HEK293 (cell line): ENCODE results near the gene PCYOX1L.

Source experiments
- CTCF ChIA-PET: fragments of 350-600 bp; formaldehyde crosslinking; extraction: SDS; loops from one replicate; lab custom pipeline; 2021; ENCODE audit warnings: antibody characterized with exemption; lab: Yijun Ruan, JAX
- POLR2A ChIA-PET: fragments of 300-600 bp; formaldehyde crosslinking; extraction: SDS; loops from one replicate; lab custom pipeline; 2020; ENCODE audit warnings: antibody characterized with exemption, inconsistent platforms; lab: Yijun Ruan, JAX
- H3K27ac ChIP-seq: fragments of 200-500 bp; sonication (Bioruptor generic); 2 replicates; pipeline ENCODE4 v1.5.1; 2014; ENCODE audit warnings: low read depth, low read length, control low read depth, inconsistent platforms; ENCODE audit errors: extremely low read depth
- H3K36me3 ChIP-seq, 2 experiments: fragments of 200-500 bp in 1 of 2; sonication (Bioruptor generic) in 1 of 2; 1 replicate in 1 of 2; 2 replicates in 1 of 2; pipeline ENCODE4 v1.5.1; 2014 to 2017; ENCODE audit warnings: inconsistent platforms in 2 of 2, low read length in 2 of 2; ENCODE audit not compliant: control insufficient read depth in 2 of 2, insufficient read depth in 1 of 2
- H3K4me1 ChIP-seq: fragments of 200-500 bp; sonication (Bioruptor generic); 2 replicates; pipeline ENCODE4 v1.5.1; 2014; ENCODE audit warnings: mild to moderate bottlenecking, low read length, inconsistent platforms; ENCODE audit not compliant: control insufficient read depth, insufficient read depth
- H3K4me3 ChIP-seq: 2 replicates; pipeline ENCODE4 v1.5.1; 2011; ENCODE audit warnings: low read depth, mild to moderate bottlenecking, control low read depth, low read length, moderate library complexity
- H3K9me3 ChIP-seq: fragments of 200-500 bp; sonication (Bioruptor generic); 2 replicates; pipeline ENCODE4 v1.5.1; 2014; ENCODE audit warnings: low read depth, low read length, inconsistent platforms; ENCODE audit not compliant: control insufficient read depth, insufficient read depth
- GLI4 ChIP-seq: fragments of 450-650 bp; formaldehyde crosslinking; IDR thresholded peaks from 2 replicates; pipeline ENCODE4 v1.5.1; 2016; ENCODE audit warnings: missing biosample characterization, missing genetic modification characterization
- GLIS2 ChIP-seq: fragments of 450-650 bp; formaldehyde crosslinking; IDR thresholded peaks from 2 replicates; pipeline ENCODE4 v1.5.1; 2016; ENCODE audit warnings: missing biosample characterization, missing genetic modification characterization
- KLF8 ChIP-seq: fragments of 450-650 bp; formaldehyde crosslinking; IDR thresholded peaks from 2 replicates; pipeline ENCODE4 v1.5.1; 2016; ENCODE audit warnings: missing biosample characterization, missing genetic modification characterization
- ZBTB17 ChIP-seq: fragments of 450-650 bp; formaldehyde crosslinking; IDR thresholded peaks from 2 replicates; pipeline ENCODE4 v1.5.1; 2016; ENCODE audit warnings: missing biosample characterization, missing genetic modification characterization
- ZIC2 ChIP-seq: fragments of 450-650 bp; formaldehyde crosslinking; IDR thresholded peaks from 2 replicates; pipeline ENCODE4 v1.5.1; 2016; ENCODE audit warnings: missing biosample characterization, missing genetic modification characterization
- ZNF10 ChIP-seq: fragments of 450-650 bp; formaldehyde crosslinking; IDR thresholded peaks from 2 replicates; pipeline ENCODE4 v1.5.1; 2017; ENCODE audit warnings: missing biosample characterization, missing genetic modification characterization
- ZNF132 ChIP-seq: fragments of 450-650 bp; formaldehyde crosslinking; IDR thresholded peaks from 2 replicates; pipeline ENCODE4 v1.5.1; 2017; ENCODE audit warnings: missing biosample characterization, missing genetic modification characterization, borderline replicate concordance
- ZNF394 ChIP-seq: fragments of 450-650 bp; formaldehyde crosslinking; IDR thresholded peaks from 2 replicates; pipeline ENCODE4 v1.5.1; 2016; ENCODE audit warnings: missing biosample characterization, missing genetic modification characterization, mild to moderate bottlenecking, moderate library complexity, borderline replicate concordance
- ZNF426 ChIP-seq: fragments of 450-650 bp; formaldehyde crosslinking; IDR thresholded peaks from 2 replicates; pipeline ENCODE4 v1.5.1; 2017; ENCODE audit warnings: missing biosample characterization, missing genetic modification characterization, mild to moderate bottlenecking, inconsistent platforms, moderate library complexity
- ZNF529 ChIP-seq: fragments of 450-650 bp; formaldehyde crosslinking; IDR thresholded peaks from 2 replicates; pipeline ENCODE4 v1.5.1; 2017; ENCODE audit warnings: missing genetic modification characterization, missing biosample characterization; ENCODE audit not compliant: insufficient replicate concordance
- ZNF585B ChIP-seq: fragments of 450-650 bp; formaldehyde crosslinking; IDR thresholded peaks from 2 replicates; pipeline ENCODE4 v1.5.1; 2016; ENCODE audit warnings: missing biosample characterization, missing genetic modification characterization
- ZNF600 ChIP-seq: fragments of 450-650 bp; formaldehyde crosslinking; IDR thresholded peaks from 2 replicates; pipeline ENCODE4 v1.5.1; 2016; ENCODE audit warnings: missing biosample characterization, missing genetic modification characterization
- ZNF610 ChIP-seq: fragments of 450-650 bp; formaldehyde crosslinking; IDR thresholded peaks from 2 replicates; pipeline ENCODE4 v1.5.1; 2016; ENCODE audit warnings: missing biosample characterization, missing genetic modification characterization, borderline replicate concordance
- ZNF629 ChIP-seq: fragments of 450-650 bp; formaldehyde crosslinking; IDR thresholded peaks from 2 replicates; pipeline ENCODE4 v1.5.1; 2017; ENCODE audit warnings: missing biosample characterization, missing genetic modification characterization
- ZNF660 ChIP-seq: fragments of 450-650 bp; IDR thresholded peaks from 2 replicates; pipeline ENCODE4 v1.5.1; 2018; ENCODE audit warnings: missing biosample characterization, mild to moderate bottlenecking, missing genetic modification characterization
- ZNF664 ChIP-seq: fragments of 450-650 bp; formaldehyde crosslinking; IDR thresholded peaks from 2 replicates; pipeline ENCODE4 v1.5.1; 2016; ENCODE audit warnings: missing biosample characterization, missing genetic modification characterization
- ZNF677 ChIP-seq: fragments of 450-650 bp; IDR thresholded peaks from 2 replicates; pipeline ENCODE4 v1.5.0; 2018; ENCODE audit warnings: missing biosample characterization, mild to moderate bottlenecking, missing genetic modification characterization, moderate library complexity
- TF ChIP-seq, protein P1 (sequence below): fragments of 450-650 bp; formaldehyde crosslinking; IDR thresholded peaks from 2 replicates; pipeline ENCODE4 v1.5.1; 2016; ENCODE audit warnings: missing biosample characterization, missing genetic modification characterization, low read depth
- TF ChIP-seq, protein P2 (sequence below): fragments of 450-650 bp; formaldehyde crosslinking; optimal IDR thresholded peaks from 2 replicates; pipeline ENCODE3; 2016; ENCODE audit warnings: missing biosample characterization, mild to moderate bottlenecking, missing genetic modification characterization
- TF ChIP-seq, protein P3 (sequence below): fragments of 450-650 bp; formaldehyde crosslinking; IDR thresholded peaks from 2 replicates; pipeline ENCODE4 v1.5.1; 2016; ENCODE audit warnings: missing biosample characterization, missing genetic modification characterization
- TF ChIP-seq, protein P4 (sequence below): fragments of 450-650 bp; formaldehyde crosslinking; IDR thresholded peaks from 2 replicates; pipeline ENCODE4 v1.5.1; 2016; ENCODE audit warnings: missing biosample characterization, missing genetic modification characterization

PCYOX1L gene

DNA sequence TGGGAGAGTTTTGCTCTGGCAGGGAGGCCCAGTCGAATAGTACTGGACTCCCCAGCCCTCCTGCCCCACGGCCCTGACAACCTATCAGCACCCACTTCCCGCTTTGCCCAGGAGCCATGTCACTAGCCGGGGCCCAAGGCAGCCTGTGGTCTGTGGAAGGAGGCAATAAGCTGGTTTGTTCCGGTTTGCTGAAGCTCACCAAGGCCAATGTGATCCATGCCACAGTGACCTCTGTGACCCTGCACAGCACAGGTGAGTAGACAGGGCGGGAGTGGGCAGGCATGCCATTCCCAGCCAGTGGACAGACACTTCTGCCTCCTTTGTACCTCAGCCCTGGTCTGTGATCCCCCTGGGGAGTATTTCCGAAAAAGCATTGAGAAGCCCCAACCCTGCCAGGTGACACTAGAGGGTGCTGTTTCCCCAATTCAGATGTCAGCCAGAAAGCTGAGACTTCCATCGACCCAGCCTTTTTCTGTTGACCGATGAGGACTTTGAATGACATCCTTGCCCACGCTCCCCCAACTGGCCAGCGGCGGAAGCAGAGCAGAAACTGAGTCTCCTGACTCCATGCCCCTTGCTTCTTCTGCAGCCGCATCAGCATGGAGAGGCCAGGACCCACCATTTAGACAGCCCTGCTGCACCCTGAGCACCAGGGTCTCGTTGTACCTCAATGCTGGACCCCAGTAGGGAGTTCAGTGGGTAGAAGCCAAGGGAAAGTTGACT lies 9.6 kb downstream of the PCYOX1L start (continued):
- TF ChIP-seq, protein P1, sequence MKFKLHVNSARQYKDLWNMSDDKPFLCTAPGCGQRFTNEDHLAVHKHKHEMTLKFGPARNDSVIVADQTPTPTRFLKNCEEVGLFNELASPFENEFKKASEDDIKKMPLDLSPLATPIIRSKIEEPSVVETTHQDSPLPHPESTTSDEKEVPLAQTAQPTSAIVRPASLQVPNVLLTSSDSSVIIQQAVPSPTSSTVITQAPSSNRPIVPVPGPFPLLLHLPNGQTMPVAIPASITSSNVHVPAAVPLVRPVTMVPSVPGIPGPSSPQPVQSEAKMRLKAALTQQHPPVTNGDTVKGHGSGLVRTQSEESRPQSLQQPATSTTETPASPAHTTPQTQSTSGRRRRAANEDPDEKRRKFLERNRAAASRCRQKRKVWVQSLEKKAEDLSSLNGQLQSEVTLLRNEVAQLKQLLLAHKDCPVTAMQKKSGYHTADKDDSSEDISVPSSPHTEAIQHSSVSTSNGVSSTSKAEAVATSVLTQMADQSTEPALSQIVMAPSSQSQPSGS (tag by site-specific recombination) = no peak
- no peak for TF ChIP-seq ZIC2
- TF ChIP-seq ZNF529 (tag by site-specific recombination) = no peak
- no peak for TF ChIP-seq KLF8 (tag by site-specific recombination)
- TF ChIP-seq ZNF664 = no peak
- no peak for TF ChIP-seq ZNF610 (tag by site-specific recombination)
- TF ChIP-seq ZNF585B = no peak
- peak; percentile 70 for TF ChIP-seq ZBTB17 (tag by site-specific recombination)
- no peak for TF ChIP-seq ZNF677
- no peak for TF ChIP-seq GLI4 (tag by site-specific recombination)
- no peak for TF ChIP-seq ZNF394 (tag by site-specific recombination)
- TF ChIP-seq ZNF660 (tag by site-specific recombination) = peak; percentile 54; the same call in 1 of the 2 replicates
- no peak for TF ChIP-seq ZNF10 (tag by site-specific recombination)
- TF ChIP-seq ZNF426 = no peak
- TF ChIP-seq, protein P2, sequence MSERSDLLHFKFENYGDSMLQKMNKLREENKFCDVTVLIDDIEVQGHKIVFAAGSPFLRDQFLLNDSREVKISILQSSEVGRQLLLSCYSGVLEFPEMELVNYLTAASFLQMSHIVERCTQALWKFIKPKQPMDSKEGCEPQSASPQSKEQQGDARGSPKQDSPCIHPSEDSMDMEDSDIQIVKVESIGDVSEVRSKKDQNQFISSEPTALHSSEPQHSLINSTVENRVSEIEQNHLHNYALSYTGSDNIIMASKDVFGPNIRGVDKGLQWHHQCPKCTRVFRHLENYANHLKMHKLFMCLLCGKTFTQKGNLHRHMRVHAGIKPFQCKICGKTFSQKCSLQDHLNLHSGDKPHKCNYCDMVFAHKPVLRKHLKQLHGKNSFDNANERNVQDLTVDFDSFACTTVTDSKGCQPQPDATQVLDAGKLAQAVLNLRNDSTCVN (tag by site-specific recombination) = no peak
- no peak for TF ChIP-seq GLIS2 (tag by site-specific recombination)
- TF ChIP-seq, protein P3, sequence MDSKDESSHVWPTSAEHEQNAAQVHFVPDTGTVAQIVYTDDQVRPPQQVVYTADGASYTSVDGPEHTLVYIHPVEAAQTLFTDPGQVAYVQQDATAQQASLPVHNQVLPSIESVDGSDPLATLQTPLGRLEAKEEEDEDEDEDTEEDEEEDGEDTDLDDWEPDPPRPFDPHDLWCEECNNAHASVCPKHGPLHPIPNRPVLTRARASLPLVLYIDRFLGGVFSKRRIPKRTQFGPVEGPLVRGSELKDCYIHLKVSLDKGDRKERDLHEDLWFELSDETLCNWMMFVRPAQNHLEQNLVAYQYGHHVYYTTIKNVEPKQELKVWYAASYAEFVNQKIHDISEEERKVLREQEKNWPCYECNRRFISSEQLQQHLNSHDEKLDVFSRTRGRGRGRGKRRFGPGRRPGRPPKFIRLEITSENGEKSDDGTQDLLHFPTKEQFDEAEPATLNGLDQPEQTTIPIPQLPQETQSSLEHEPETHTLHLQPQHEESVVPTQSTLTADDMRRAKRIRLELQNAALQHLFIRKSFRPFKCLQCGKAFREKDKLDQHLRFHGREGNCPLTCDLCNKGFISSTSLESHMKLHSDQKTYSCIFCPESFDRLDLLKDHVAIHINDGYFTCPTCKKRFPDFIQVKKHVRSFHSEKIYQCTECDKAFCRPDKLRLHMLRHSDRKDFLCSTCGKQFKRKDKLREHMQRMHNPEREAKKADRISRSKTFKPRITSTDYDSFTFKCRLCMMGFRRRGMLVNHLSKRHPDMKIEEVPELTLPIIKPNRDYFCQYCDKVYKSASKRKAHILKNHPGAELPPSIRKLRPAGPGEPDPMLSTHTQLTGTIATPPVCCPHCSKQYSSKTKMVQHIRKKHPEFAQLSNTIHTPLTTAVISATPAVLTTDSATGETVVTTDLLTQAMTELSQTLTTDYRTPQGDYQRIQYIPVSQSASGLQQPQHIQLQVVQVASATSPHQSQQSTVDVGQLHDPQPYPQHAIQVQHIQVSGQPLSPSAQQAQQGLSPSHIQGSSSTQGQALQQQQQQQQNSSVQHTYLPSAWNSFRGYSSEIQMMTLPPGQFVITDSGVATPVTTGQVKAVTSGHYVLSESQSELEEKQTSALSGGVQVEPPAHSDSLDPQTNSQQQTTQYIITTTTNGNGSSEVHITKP = no peak
- TF ChIP-seq, protein P4, sequence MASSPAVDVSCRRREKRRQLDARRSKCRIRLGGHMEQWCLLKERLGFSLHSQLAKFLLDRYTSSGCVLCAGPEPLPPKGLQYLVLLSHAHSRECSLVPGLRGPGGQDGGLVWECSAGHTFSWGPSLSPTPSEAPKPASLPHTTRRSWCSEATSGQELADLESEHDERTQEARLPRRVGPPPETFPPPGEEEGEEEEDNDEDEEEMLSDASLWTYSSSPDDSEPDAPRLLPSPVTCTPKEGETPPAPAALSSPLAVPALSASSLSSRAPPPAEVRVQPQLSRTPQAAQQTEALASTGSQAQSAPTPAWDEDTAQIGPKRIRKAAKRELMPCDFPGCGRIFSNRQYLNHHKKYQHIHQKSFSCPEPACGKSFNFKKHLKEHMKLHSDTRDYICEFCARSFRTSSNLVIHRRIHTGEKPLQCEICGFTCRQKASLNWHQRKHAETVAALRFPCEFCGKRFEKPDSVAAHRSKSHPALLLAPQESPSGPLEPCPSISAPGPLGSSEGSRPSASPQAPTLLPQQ (tag by site-specific recombination) = 0 out of 2 replicates have a peak, but pooled peaks have one; percentile 26

DNA sequence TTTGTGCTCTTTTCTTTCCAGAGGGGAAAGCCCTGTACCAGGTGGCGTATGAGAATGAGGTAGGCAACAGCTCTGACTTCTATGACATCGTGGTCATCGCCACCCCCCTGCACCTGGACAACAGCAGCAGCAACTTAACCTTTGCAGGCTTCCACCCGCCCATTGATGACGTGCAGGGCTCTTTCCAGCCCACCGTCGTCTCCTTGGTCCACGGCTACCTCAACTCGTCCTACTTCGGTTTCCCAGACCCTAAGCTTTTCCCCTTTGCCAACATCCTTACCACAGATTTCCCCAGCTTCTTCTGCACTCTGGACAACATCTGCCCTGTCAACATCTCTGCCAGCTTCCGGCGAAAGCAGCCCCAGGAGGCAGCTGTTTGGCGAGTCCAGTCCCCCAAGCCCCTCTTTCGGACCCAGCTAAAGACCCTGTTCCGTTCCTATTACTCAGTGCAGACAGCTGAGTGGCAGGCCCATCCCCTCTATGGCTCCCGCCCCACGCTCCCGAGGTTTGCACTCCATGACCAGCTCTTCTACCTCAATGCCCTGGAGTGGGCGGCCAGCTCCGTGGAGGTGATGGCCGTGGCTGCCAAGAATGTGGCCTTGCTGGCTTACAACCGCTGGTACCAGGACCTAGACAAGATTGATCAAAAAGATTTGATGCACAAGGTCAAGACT lies 10.3 kb downstream of the PCYOX1L start:
- Histone ChIP-seq H3K4me3 (no peak overlapping the region), H3K9me3 (no peaks in the 10 kb centered on the region), H3K36me3 (peaks cover 0 to 6% of the 10 kb centered on the region in 2 experiments; a peak in 1 of 3 replicates), H3K27ac (no peak overlapping the region), H3K4me1 (no peaks in the 10 kb centered on the region)
- CTCF ChIA-PET = interaction anchor here (0.6 to 15.5 kb wide), 37 partner anchors 8 to 265 kb away, joined by 3 to 212 read pairs (median 5); partner anchors contain the start of gene PCYOX1L
- TF ChIP-seq GLI4 (tag by site-specific recombination) = no peak
- no peak for TF ChIP-seq ZNF600 (tag by site-specific recombination)
- TF ChIP-seq ZNF610 (tag by site-specific recombination) = no peak
- TF ChIP-seq ZNF629 (tag by site-specific recombination) = no peak
- no peak for TF ChIP-seq ZNF132 (tag by site-specific recombination)
- POLR2A ChIA-PET = interaction anchor here (1.0 to 2.9 kb wide), 4 partner anchors 10 to 251 kb away, joined by 3 to 17 read pairs (median 4); partner anchors contain the start of gene PCYOX1L
